Activated gamma-delta T cell (primary cell): ENCODE data around the gene ZNF497.

ENCODE experiments used
- DNase-seq: peaks from one replicate; lab custom pipeline; 2025; lab: John Stamatoyannopoulos, UW

Gene ZNF497

GRCh38 chr19:58367698-58368454 lies 5.3 kb upstream of the ZNF497 start:
- DNase-seq, result no peak

- no peak for DNase-seq
Measured at GRCh38 chr19:58366585-58367430, 4.3 kb upstream of the ZNF497 start.

DNA sequence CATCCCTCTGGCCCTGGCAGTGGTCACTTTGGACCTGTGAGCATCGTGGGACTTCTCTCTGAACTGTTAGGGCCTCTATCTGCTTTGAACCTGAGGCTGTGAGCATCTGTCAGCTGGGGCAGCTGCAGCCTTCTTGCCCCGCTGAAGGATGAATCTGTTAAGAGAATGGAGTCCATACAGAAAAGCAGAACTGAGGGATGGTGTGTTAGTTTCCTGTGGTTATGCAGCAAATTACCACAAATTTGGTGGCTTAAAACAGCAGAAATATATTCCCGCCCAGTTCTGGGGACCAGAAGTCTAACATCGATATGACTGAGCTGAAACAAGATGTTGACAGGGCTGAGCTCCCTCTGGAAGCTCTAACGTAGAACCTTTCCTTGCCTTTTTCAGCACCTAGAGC lies 1.6 kb upstream of the ZNF497 start:
- no peak for DNase-seq

DNA sequence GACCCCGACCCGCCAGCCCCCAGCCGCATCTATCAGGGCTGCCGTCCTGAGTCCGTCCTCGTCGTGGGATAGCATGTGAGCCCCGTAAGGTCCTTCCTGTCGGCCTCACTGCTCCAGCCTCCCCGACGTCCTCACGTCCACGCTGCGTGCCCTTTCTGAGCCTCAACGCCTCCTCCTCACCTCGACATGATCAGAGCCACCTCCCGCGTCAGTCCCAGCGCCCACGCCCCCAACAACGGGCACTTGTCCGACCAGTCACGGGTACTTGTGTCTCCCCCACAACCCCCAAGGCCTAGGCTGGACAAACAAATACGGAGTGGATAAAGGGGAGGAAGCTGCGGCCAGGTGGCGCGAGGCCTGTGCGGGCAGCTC lies 665 bp downstream of the ZNF497 start:
- DNase-seq, result no peak

DNA sequence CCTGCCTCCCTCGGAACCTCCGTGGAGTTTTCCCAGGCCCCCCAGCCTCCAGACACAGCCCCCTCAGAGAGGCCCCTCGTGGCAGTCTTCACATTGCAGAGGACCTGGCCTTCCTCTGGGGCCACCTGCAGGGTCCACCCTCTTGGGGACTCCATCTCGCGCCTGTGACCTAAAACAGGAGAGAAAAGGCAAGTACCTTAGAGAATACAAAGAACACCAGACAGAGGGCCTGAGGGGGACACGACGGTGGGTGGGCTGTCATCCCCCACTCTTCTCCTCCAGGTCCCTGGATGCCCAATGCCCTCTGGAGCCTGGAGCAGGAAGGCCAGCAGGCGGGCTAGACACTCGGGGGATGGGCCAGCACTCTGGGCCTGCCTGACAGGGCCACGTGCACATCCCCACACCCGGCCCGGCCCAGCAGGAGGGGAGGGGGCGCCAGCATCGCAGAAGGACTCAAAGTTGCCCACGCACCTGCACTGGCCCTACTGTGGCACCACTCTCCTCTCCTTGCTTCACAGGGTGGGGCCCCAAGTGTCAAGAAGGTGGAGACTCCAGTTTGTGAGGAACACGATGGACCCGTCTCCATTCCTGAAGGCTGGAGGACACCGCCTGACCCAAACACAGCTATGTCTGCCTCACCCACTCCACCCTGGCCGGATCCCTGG lies 4.9 kb downstream of the ZNF497 start:
- DNase-seq, result no peak

- DNase-seq, result no peak
Measured at GRCh38 chr19:58356766-58357480, 5.6 kb downstream of the ZNF497 start.

GRCh38 chr19:58355908-58356765 lies 6.4 kb downstream of the ZNF497 start:
- no peak for DNase-seq

DNA sequence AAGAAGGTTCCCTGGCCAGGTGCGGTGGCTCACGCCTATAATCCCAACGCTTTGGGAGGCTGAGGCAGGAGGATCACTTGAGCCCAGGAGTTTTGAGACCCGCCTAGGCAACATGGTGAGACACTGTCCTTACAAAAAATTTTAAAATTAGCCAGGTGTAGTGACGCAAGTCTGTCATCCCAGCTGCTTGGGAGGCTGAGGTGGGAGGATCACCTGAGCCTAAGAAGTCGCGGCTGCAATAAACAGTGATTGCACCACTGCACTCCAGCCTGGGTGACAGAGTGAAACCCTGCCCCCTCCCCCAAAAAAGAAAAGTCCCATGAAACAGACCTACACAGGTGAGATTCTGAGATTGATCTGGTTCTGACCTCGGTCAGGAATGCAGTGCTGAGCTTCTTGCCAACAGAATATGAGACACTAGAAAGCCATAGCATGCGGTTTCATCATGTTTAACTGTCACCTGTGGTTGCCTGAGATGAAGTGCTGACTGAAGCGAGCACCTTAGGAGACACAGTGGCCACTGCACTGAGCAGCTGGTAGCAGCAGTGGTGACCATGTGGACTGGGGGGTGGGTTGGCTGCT lies 7.2 kb downstream of the ZNF497 start:
- DNase-seq, result no peak

DNA sequence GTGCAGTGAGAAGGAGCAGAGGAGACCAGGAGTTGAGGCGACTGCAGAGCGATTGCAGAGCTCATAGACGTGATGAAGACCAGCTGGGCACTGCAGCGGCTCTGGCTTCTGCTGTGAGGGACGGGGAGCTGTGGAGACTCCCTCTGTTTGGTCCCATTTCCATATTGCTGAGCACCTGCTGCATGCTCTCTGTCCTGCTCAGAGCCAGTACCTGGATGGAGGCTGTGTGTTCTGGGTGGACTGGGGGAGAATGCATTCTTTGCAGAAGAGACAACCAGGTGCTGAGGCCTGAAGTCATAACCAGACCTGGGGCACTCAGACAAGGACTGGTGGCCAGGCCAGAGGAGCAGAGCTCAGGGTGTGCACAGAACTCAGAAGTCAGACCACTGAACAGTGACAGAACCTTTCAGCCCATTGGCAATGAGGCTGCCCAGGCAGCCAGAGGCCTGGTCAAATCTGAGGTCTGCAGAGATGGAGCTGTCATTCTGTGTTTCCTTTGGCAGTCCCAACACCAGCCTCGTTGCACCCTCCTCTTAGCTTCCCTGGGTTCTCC lies 8.0 kb downstream of the ZNF497 start:
- DNase-seq, result no peak

DNA sequence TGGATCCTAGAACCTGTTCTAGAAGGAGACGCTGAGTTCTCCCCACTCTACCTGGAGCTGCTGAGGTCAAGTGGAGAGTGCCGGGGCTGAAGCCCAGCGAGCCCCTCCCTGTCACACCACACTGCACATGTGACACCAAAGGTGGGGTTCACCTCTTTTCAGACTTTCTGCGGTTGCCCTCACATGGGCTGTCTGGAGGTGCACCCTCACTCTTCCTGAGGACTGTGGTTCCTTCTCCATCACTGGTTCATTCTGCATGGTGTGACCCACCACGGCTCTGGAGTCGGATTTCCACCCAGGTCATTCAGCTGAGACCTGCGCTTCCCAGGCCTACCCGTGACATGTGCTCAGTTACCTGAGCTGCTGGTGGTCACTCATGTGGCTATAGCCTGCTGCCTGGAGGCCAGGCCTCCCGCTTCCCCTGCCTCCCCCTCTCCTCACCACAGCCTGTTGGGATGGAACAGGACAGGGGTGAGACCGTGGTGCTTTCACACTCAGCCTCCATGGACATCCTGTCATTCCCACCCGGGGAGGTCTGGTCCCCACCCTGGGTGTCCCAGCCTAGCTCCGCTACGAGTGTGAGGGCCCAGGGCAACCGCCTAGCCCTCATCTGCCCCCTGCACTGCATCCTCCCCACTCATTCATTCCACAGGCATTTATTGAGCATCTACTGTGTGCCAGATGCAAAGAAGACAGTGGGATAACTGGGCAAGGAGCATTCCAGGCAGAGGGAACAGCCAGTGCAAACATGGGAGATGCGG lies 8.7 kb downstream of the ZNF497 start:
- DNase-seq, result no peak

DNA sequence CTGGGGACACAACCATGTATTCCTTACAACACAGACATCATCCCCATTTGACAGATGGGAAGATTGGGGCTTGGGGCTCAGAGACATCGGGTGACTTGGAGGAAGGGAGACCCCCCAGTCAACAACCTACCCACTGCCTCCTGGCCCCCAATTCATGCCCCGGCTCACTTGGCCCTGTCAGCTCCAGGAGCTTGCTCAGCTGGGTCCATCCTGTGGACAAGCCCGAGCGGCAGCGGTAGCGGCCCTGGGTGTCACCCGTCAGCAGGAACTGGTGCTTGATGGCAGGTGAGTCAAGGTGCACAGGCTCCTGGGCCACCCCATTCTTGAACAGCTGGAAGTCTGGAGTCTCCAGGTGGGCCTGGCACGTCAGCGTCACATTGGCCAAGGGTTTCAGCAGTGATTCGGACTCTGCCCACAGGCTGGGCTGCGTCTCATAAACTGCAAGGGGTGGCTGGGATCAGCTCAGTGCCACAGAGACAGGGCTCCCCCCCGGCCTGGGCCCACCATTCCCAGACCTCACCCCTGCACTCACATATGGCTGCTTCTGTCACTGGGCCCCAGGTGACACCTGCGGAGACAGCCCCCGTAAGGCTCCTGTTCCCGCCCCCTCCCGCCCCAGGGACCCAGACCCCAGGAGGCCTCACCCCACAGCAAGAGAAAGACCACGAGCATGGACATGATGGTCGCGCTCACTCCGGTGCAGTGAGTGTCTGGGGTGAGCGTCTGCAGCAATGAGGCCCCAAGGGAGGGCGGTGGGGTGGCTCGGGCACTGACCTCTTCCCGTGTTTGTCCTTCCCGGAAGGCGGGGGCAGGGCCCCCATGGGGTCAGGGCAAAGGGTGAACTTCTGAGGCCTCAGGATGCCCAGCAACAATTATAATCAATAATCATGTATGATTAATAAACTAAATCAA lies 9.5 kb downstream of the ZNF497 start, which contains the start of gene A1BG:
Gene A1BG, minus strand, starts transcription at position 733 of the 912 bp plus-strand sequence. Its CDS starts 55 bp downstream, at position 678.
- DNase-seq, result no peak

GRCh38 chr19:58351990-58352755 lies 10.4 kb downstream of the ZNF497 start:
- DNase-seq, result no peak

- DNase-seq, result no peak
Measured at GRCh38 chr19:58351558-58351878, 11.0 kb downstream of the ZNF497 start.

DNA sequence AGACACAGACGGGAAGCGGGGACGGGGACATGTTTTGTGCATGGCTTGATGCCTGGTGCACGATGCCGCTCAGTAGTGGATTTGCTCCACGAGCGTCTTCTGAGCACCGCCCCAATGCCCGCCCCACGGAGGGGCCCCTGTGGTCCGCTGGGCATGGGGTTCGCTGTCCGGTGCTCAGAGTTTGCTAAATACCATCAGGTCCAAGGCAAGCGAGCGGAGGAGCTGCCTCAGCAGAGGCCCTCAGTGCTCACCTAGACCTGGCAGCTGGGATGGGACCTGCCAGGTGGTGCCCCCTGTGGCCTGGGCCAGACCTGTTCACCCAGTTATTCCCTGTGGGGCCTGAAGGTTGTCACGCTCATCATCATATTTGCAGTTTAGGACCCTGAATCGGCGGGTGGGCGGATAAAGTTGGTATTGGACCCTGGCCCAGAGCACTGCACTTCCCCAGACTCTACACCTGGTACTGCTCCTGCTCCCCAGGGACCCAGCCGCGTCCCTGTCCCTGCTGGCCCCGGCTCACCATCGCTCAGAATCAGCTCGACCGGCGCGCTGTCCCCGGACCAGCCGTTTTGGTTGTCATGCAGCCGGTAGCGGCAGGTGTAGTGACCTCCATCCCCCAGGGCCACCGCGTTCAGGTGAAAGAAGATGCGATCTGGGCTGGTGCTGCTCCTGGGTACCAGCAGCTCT lies 11.5 kb downstream of the ZNF497 start:
- DNase-seq, result no peak

DNA sequence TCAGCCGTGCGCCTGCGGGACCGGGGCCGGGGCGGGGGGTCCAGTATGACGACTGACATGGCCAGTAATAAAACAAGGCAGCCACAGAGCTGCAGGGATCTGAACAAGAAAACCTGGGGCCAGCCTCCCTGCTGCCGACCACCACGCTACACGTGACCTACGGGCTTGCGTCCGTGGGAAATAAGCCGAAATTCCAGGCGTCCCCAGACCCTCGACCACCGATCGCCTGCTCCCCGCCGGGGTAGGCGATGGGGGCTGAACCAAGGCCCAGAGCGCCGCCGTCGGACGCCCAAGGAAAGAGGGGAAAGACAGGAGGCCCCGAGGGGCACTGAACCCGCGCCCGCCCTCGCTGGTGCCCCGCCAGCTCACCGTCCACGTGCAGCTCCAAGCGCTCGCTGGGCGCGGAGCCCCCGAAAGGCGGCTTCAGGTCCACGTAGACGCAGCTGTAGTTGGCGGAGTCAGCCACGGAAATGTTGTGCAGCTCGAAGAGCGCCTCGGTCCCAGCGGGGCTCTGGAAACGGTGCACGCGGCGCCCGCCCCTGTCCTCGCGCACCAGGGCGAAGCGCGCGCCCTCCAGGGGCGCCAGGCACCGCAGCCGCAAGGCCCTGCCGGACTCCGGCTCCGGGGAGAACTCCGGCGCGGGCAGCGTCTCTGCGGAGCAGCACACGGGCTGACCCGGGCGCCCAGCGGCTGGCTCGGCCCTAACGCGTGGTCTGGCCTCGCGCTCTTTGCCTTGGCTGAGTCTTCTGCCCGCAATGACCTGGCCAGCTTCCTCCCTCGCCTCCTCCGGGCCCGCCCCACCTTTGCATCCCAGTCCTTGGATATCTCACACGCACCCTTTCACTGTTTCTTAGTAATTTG lies 12.3 kb downstream of the ZNF497 start:
- no peak for DNase-seq

- DNase-seq, result no peak
Measured at GRCh38 chr19:58349590-58349989, 13.0 kb downstream of the ZNF497 start.
